Measurements from ENCODE around the gene TMEM132D.

Gene TMEM132D

GRCh38 chr12:129617849-129618248 lies 286.0 kb downstream of the TMEM132D start (continued):
- TF ChIP-seq ZNF677 (tag by site-specific recombination; IDR thresholded peaks at IDR 0.05): no peak
- TF ChIP-seq ZNF707 (tag by site-specific recombination; IDR thresholded peaks at IDR 0.05): no peak
- no peak for TF ChIP-seq ZNF645 (tag by site-specific recombination; IDR thresholded peaks at IDR 0.05)
- no peak for TF ChIP-seq ZNF473 (tag by site-specific recombination; IDR thresholded peaks at IDR 0.05)
- no peak for TF ChIP-seq ZNF211 (tag by site-specific recombination; IDR thresholded peaks at IDR 0.05; ENCODE audit: low read depth)
- TF ChIP-seq ZBTB8A (tag by site-specific recombination; IDR thresholded peaks at IDR 0.05): no peak
- no peak for TF ChIP-seq CTCF (tag by site-specific recombination; IDR thresholded peaks at IDR 0.05)

GRCh38 chr12:129615001-129615400 lies 288.8 kb downstream of the TMEM132D start:
- POLR2A ChIA-PET: no interaction called here
- CTCF ChIA-PET: no interaction called here
- TF ChIP-seq ZNF362 (tag by site-specific recombination; IDR thresholded peaks at IDR 0.05) (no peak), ZNF394 (tag by site-specific recombination; IDR thresholded peaks at IDR 0.05; ENCODE audit: borderline replicate concordance) (no peak), ZBTB21 (tag by site-specific recombination; IDR thresholded peaks at IDR 0.05) (no peak), ZNF341 (tag by site-specific recombination; IDR thresholded peaks at IDR 0.05; ENCODE audit: low read depth) (no peak), GLIS2 (tag by site-specific recombination; IDR thresholded peaks at IDR 0.05) (no peak), ZBTB48 (tag by site-specific recombination; IDR thresholded peaks at IDR 0.05) (no peak), CTCF (tag by site-specific recombination; IDR thresholded peaks at IDR 0.05) (no peak), KLF1 (tag by site-specific recombination; IDR thresholded peaks at IDR 0.05) (no peak), ZNF221 (tag by site-specific recombination; IDR thresholded peaks at IDR 0.05; ENCODE audit: borderline replicate concordance) (no peak), ZNF266 (tag by site-specific recombination; IDR thresholded peaks at IDR 0.05; ENCODE audit: low read depth) (no peak), ZNF777 (tag by site-specific recombination; IDR thresholded peaks at IDR 0.05; ENCODE audit: borderline replicate concordance) (no peak), PRDM2 (tag by site-specific recombination; IDR thresholded peaks at IDR 0.05; ENCODE audit: borderline replicate concordance) (no peak), ZNF133 (tag by site-specific recombination; IDR thresholded peaks at IDR 0.05) (no peak), ZNF146 (tag by site-specific recombination; IDR thresholded peaks at IDR 0.05) (no peak), ZNF433 (tag by site-specific recombination; IDR thresholded peaks at IDR 0.05; ENCODE audit: low read depth) (no peak), TRIM28 (IDR thresholded peaks at IDR 0.05; ENCODE audit: borderline replicate concordance, low read length) (no peak)

More at GRCh38 chr12:129615001-129615400, 288.8 kb downstream of the TMEM132D start:
- H3K4me3 ChIP-seq (ENCODE audit: low read depth, low read length): no peak overlapping the region
- H3K27ac ChIP-seq (ENCODE audit: extremely low read depth, low read depth, low read length): no peak overlapping the region
- no peaks in the 10 kb centered on the region for H3K36me3 ChIP-seq (ENCODE audit: control insufficient read depth in 2 of 2, insufficient read depth in 1 of 2, low read length in 2 of 2)
- H3K9me3 ChIP-seq (ENCODE audit: control insufficient read depth, insufficient read depth, low read depth, low read length): no peaks in the 10 kb centered on the region
- no peaks in the 10 kb centered on the region for H3K4me1 ChIP-seq (ENCODE audit: control insufficient read depth, insufficient read depth, low read length)

All from HEK293 (cell line).